ENCODE measurements around the gene KCNQ5. TPM values are rescaled to one million over a fixed set of nuclear protein-coding genes. Genes with fewer than 3 reads are reported as not detected.

The KCNQ5 gene
- total RNA-seq, 1 experiment from 2014 or later: 0.07 TPM

DNA sequence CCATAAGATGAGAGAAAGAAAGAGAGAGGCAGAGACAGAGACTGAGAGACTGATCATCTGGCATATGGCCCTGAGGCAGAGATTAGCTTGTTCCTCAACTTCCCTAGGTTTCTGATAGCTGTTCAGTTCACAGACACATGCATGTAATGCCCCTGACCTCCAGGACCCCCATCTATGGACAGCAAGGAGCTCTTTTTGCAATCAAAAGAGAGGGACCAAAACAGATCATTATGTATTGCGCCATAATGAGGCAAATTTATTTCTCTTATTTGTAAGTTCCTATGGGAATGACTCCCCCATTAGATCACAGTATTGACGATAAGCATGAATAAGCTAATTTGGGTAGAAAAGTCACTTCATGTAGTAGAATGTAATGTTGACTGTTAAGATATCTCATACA lies 25.6 kb downstream of the KCNQ5 start:
- Histone ChIP-seq H3K4ac (ENCODE audit: low read depth, low read length) (no peak overlapping the region), H3K4me1 (ENCODE audit: insufficient read depth, low read length) (no peaks in the 10 kb centered on the region), H3K4me2 (ENCODE audit: insufficient read depth, insufficient read length, low read length) (no peak overlapping the region), H3K18ac (ENCODE audit: insufficient read length, low read depth, low read length) (no peak overlapping the region), H3K9me3 (ENCODE audit: control insufficient read depth, low read depth, low read length) (no peaks in the 10 kb centered on the region), H3K27ac (ENCODE audit: insufficient read length, low read depth, low read length) (no peak overlapping the region), H3T11ph (ENCODE audit: low read length) (no peak overlapping the region), H2BK20ac (ENCODE audit: low read depth, low read length, poor library complexity, severe bottlenecking) (no peak overlapping the region), H2BK15ac (ENCODE audit: low read depth, low read length) (no peak overlapping the region), H3K56ac (ENCODE audit: insufficient read length, low read depth, low read length) (no peak overlapping the region), H3K79me2 (ENCODE audit: insufficient read depth, low read length) (no peaks in the 10 kb centered on the region), H3K14ac (ENCODE audit: insufficient read depth, low read length) (no peak overlapping the region), H3K23me2 (ENCODE audit: insufficient read length, low read depth, low read length, poor library complexity, severe bottlenecking) (no peaks in the 10 kb centered on the region), H2AK5ac (ENCODE audit: insufficient read length, low read length) (no peak overlapping the region), H4K91ac (ENCODE audit: insufficient read length, low read depth, low read length) (no peak overlapping the region), H4K5ac (ENCODE audit: insufficient read length, low read depth, low read length) (no peak overlapping the region), H2AFZ (ENCODE audit: low read length) (no peak overlapping the region), H4K8ac (replicated peaks; ENCODE audit: insufficient read length, low read depth, low read length) (no peak overlapping the region), H3K9ac (ENCODE audit: extremely low read depth, insufficient read length, low read length) (no peak overlapping the region), H3K79me1 (ENCODE audit: insufficient read depth, low read depth, low read length, poor library complexity, severe bottlenecking) (no peaks in the 10 kb centered on the region), H4K20me1 (ENCODE audit: control insufficient read depth, insufficient read depth, insufficient read length) (no peaks in the 10 kb centered on the region), H3K23ac (ENCODE audit: insufficient read length, low read depth, low read length) (no peak overlapping the region), H2BK12ac (ENCODE audit: insufficient read length, low read depth, low read length) (no peak overlapping the region), H2BK5ac (ENCODE audit: insufficient read length, low read length) (no peak overlapping the region), H3K27me3 (ENCODE audit: insufficient read depth, low read length) (no peaks in the 10 kb centered on the region), H2BK120ac (ENCODE audit: low read depth, low read length, poor library complexity, severe bottlenecking) (no peak overlapping the region)
- Mint-ChIP-seq H3K9me3 (no peaks in the 10 kb centered on the region), H3K36me3 (ENCODE audit: insufficient read depth in 1 of 3, low read depth in 3 of 3) (no peaks in the 10 kb centered on the region), H3K27me3 (ENCODE audit: low read depth) (no peaks in the 10 kb centered on the region), H3K27ac (no peak overlapping the region), H3K4me1 (peaks cover 7 to 9% of the 10 kb centered on the region in 2 experiments), H3K4me3 (no peak overlapping the region)
- no peak for DNase-seq
- TF ChIP-seq, protein P1, sequence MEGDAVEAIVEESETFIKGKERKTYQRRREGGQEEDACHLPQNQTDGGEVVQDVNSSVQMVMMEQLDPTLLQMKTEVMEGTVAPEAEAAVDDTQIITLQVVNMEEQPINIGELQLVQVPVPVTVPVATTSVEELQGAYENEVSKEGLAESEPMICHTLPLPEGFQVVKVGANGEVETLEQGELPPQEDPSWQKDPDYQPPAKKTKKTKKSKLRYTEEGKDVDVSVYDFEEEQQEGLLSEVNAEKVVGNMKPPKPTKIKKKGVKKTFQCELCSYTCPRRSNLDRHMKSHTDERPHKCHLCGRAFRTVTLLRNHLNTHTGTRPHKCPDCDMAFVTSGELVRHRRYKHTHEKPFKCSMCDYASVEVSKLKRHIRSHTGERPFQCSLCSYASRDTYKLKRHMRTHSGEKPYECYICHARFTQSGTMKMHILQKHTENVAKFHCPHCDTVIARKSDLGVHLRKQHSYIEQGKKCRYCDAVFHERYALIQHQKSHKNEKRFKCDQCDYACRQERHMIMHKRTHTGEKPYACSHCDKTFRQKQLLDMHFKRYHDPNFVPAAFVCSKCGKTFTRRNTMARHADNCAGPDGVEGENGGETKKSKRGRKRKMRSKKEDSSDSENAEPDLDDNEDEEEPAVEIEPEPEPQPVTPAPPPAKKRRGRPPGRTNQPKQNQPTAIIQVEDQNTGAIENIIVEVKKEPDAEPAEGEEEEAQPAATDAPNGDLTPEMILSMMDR (conservative IDR thresholded peaks at IDR 0.05): no peak
- no CpG with 5 or more reads among the region's 2 CpGs for WGBS (ENCODE audit: extremely low coverage, insufficient read length, low lambda C conversion rate)

Measured in H9 (cell line).